CD14-positive monocyte (primary cell): ENCODE results near the gene NUDT22. TPM values are rescaled to one million over a fixed set of nuclear protein-coding genes. Genes with fewer than 3 reads are reported as not detected.

Experiments used
- DNase-seq, 3 donors: peaks; one replicate each; pipeline ENCODE4 v3.0.0-alpha.2; 2011 to 2022
- H2AFZ ChIP-seq: 2 replicates; pipeline ENCODE4 v1.6.0; 2012; ENCODE audit warnings: mild to moderate bottlenecking, low read depth, low read length, inconsistent platforms; ENCODE audit not compliant: insufficient read depth, poor library complexity, severe bottlenecking
- H3K27ac ChIP-seq, 2 donors: 1 replicate in 1 of 2; 2 replicates in 1 of 2; pipeline ENCODE4 v1.5.1; 2012 to 2013; ENCODE audit warnings: low read length in 2 of 2, control low read depth in 1 of 2, inconsistent platforms in 1 of 2, low read depth in 1 of 2, mild to moderate bottlenecking in 1 of 2
- H3K27me3 ChIP-seq, 2 donors: one replicate each; pipeline versions ENCODE4 v1.6.0 to v1.6.1; 2011 to 2013; ENCODE audit warnings: low read length in 2 of 2; ENCODE audit not compliant: control insufficient read depth in 2 of 2, insufficient read depth in 2 of 2
- H3K36me3 ChIP-seq, 2 donors: replicated peaks in 1 of 2; 1 replicate in 1 of 2; 2 replicates in 1 of 2; pipeline versions ENCODE4 v1.5.1 to v1.6.1; 2012 to 2013; ENCODE audit warnings: low read length in 2 of 2, control low read depth in 1 of 2, inconsistent platforms in 1 of 2, mild to moderate bottlenecking in 1 of 2; ENCODE audit not compliant: insufficient read depth in 2 of 2, control insufficient read depth in 1 of 2
- H3K4me1 ChIP-seq, 2 donors: 1 replicate in 1 of 2; 2 replicates in 1 of 2; pipeline versions ENCODE4 v1.5.1 to v1.6.1; 2012 to 2013; ENCODE audit warnings: low read length in 2 of 2, control low read depth in 1 of 2, inconsistent platforms in 1 of 2, mild to moderate bottlenecking in 1 of 2, moderate library complexity in 1 of 2; ENCODE audit not compliant: insufficient read depth in 2 of 2, control insufficient read depth in 1 of 2
- H3K4me2 ChIP-seq: replicated peaks from 2 replicates; pipeline ENCODE3; 2012; ENCODE audit warnings: low read length, moderate library complexity, mild to moderate bottlenecking; ENCODE audit not compliant: poor library complexity, severe bottlenecking; ENCODE audit errors: extremely low read depth
- H3K4me3 ChIP-seq, 3 experiments: fragments of 200-600 bp in 1 of 3; sonication (generic) in 1 of 3; replicated peaks in 1 of 3; 1 replicate in 2 of 3; 2 replicates in 1 of 3; pipeline ENCODE4 v1.5.1; 2011 to 2013; ENCODE audit warnings: low read length in 3 of 3, mild to moderate bottlenecking in 3 of 3, control low read depth in 2 of 3, low read depth in 2 of 3, inconsistent platforms in 1 of 3, moderate library complexity in 1 of 3
- H3K79me2 ChIP-seq: 2 replicates; pipeline ENCODE4 v1.6.0; 2012; ENCODE audit warnings: mild to moderate bottlenecking, control low read depth, inconsistent platforms, low read length, moderate library complexity; ENCODE audit not compliant: insufficient read depth
- H3K9ac ChIP-seq: 2 replicates; pipeline ENCODE4 v1.6.0; 2017; ENCODE audit warnings: low read length, mild to moderate bottlenecking; ENCODE audit not compliant: insufficient read depth, poor library complexity, severe bottlenecking
- H3K9me3 ChIP-seq, 2 donors: replicated peaks in 1 of 2; 1 replicate in 1 of 2; 2 replicates in 1 of 2; pipeline versions ENCODE4 v1.5.1 to v1.6.1; 2012 to 2013; ENCODE audit warnings: low read length in 2 of 2, control low read depth in 1 of 2; ENCODE audit not compliant: control insufficient read depth in 1 of 2, insufficient read depth in 1 of 2
- H4K20me1 ChIP-seq: 2 replicates; pipeline ENCODE4 v1.6.0; 2012; ENCODE audit warnings: mild to moderate bottlenecking, low read length, control low read depth, moderate library complexity; ENCODE audit not compliant: insufficient read depth
- H3K27ac Mint-ChIP-seq, 7 donors: one replicate each; pipeline ENCODE4 v1.8.0; 2020; ENCODE audit warnings: mild to moderate bottlenecking in 7 of 7, mixed read lengths in 7 of 7, moderate library complexity in 6 of 7, inconsistent platforms in 2 of 7
- H3K27me3 Mint-ChIP-seq, 3 donors: one replicate each; pipeline ENCODE4 v1.8.0; 2021 to 2022; ENCODE audit warnings: low read depth in 3 of 3, mild to moderate bottlenecking in 3 of 3, mixed read lengths in 3 of 3, moderate library complexity in 3 of 3, inconsistent platforms in 1 of 3
- H3K36me3 Mint-ChIP-seq, 2 donors: one replicate each; pipeline ENCODE4 v1.8.0; 2020; ENCODE audit warnings: mixed read lengths in 2 of 2, inconsistent platforms in 1 of 2, mild to moderate bottlenecking in 1 of 2
- H3K4me1 Mint-ChIP-seq: one replicate; pipeline ENCODE4 v1.8.0; 2020; ENCODE audit warnings: mild to moderate bottlenecking, mixed read lengths
- H3K4me3 Mint-ChIP-seq, 2 donors: one replicate each; pipeline ENCODE4 v1.8.0; 2020; ENCODE audit warnings: mild to moderate bottlenecking in 2 of 2, mixed read lengths in 2 of 2, moderate library complexity in 1 of 2
- H3K9me3 Mint-ChIP-seq, 7 donors: one replicate each; pipeline ENCODE4 v1.8.0; 2020 to 2022; ENCODE audit warnings: mixed read lengths in 7 of 7, mild to moderate bottlenecking in 6 of 7, moderate library complexity in 6 of 7, inconsistent platforms in 2 of 7
- WGBS: methylation state at CpG from one replicate; pipeline ENCODE4 v1.1.5; 2013; ENCODE audit warnings: missing lambda C conversion rate; ENCODE audit not compliant: insufficient coverage; 5-methylcytosine and 5-hydroxymethylcytosine counted together
- intact Hi-C, 2 donors: fragments of 100-400 bp; cut with micrococcal nuclease; formaldehyde crosslinking; loops; one replicate each; pipeline versions ENCODE4 v1.15.0 to v1.15.1; 2023
- polyA plus RNA-seq, 3 donors: library from polyadenylated mRNA; depleted of rRNA in 1 of 3; unstranded in 2 of 3; stranded (reverse) in 1 of 3; fragments of 300-500 nt in 2 of 3; fragments of >200 nt in 1 of 3; fragmentation: Illumina TruSeq in 2 of 3; gene quantifications; 1 replicate in 2 of 3; 2 replicates in 1 of 3; pipeline ENCODE4 v1.2.3, GENCODE V29; 2012 to 2021
- TF ChIP-seq, protein P1 (sequence below): fragments of 200-600 bp; IDR thresholded peaks from one replicate; pipeline ENCODE4 v1.8.0; 2022; ENCODE audit warnings: antibody characterized with exemption, mild to moderate bottlenecking

NUDT22 gene
- polyA plus RNA-seq, 3 donors = 47.9 to 86.1 (median 56.1) TPM

DNA sequence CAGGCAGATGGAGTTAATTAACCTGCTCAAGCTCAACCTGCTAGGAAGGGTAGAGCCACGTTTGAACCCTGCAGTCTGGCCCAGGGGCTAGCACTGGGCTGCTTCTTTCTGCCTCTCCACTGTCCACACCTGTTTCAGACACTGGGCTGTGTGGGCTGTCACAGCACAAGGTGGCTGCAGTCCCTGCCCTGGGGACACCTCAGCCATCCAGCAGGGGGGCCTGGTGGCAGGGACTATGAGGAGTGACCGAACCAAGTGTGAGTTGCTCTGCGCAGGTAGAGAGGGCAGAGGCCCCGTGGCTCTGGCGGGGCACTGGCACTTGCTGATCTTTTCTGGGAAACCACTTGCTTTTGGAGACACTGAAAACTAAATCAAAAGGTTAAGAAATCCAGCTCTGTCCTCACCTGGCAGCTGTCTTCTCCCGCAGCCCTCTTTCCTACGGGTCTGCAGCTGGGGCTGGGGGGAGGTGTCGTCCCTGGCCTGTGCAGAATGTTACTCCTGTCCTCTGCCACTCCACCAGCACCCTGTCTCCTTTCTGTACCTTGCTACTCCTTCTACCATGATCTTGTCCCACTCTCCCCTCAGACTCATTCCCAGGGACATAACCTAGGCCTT, 52.6 kb downstream of the NUDT22 start:
- H3K4me2 ChIP-seq = no peak overlapping the region
- H3K27ac ChIP-seq = no peak overlapping the region
- H3K9me3 ChIP-seq = no peaks in the 10 kb centered on the region
- no peak overlapping the region for H3K4me3 ChIP-seq
- H3K36me3 Mint-ChIP-seq = peaks cover 27 to 43% of the 10 kb centered on the region in 2 donors
- H3K79me2 ChIP-seq = no peaks in the 10 kb centered on the region
- H3K4me1 ChIP-seq = peaks cover 3 to 6% of the 10 kb centered on the region in 2 donors
- 98% methylated on average over 7 of the region's 8 CpGs for WGBS
- no peaks in the 10 kb centered on the region for H4K20me1 ChIP-seq
- H3K27me3 Mint-ChIP-seq = peaks cover 0 to 1% (median 0%) of the 10 kb centered on the region in 3 donors
- intact Hi-C loops = no loop called here
- no peaks in the 10 kb centered on the region for H3K27me3 ChIP-seq
- no peak overlapping the region for H3K4me3 Mint-ChIP-seq
- peaks cover 4 to 25% of the 10 kb centered on the region in 2 donors for H3K36me3 ChIP-seq
- H3K4me1 Mint-ChIP-seq = peaks cover 10% of the 10 kb centered on the region
- DNase-seq = no peak
- no peak overlapping the region for H3K9ac ChIP-seq
- peak overlapping the region in 1 of 7 donors; percentile 39 for H3K27ac Mint-ChIP-seq
- no peak overlapping the region for H2AFZ ChIP-seq
- TF ChIP-seq, protein P1, sequence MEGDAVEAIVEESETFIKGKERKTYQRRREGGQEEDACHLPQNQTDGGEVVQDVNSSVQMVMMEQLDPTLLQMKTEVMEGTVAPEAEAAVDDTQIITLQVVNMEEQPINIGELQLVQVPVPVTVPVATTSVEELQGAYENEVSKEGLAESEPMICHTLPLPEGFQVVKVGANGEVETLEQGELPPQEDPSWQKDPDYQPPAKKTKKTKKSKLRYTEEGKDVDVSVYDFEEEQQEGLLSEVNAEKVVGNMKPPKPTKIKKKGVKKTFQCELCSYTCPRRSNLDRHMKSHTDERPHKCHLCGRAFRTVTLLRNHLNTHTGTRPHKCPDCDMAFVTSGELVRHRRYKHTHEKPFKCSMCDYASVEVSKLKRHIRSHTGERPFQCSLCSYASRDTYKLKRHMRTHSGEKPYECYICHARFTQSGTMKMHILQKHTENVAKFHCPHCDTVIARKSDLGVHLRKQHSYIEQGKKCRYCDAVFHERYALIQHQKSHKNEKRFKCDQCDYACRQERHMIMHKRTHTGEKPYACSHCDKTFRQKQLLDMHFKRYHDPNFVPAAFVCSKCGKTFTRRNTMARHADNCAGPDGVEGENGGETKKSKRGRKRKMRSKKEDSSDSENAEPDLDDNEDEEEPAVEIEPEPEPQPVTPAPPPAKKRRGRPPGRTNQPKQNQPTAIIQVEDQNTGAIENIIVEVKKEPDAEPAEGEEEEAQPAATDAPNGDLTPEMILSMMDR = no peak
- no peaks in the 10 kb centered on the region for H3K9me3 Mint-ChIP-seq

Other genes with a start within 250 kb of the NUDT22 start
- gene OTUB1, start 239.8 kb upstream of the NUDT22 start, polyA plus RNA-seq = 100 to 1,000 TPM; 131 to 170 (median 140) TPM
- gene FLRT1, start 190.3 kb upstream of the NUDT22 start, polyA plus RNA-seq = not detected
- 1 to 10 TPM; 1.5 to 2.4 (median 2.2) TPM for gene MACROD1, start 60.2 kb upstream of the NUDT22 start, polyA plus RNA-seq
- 10 to 100 TPM; 44.5 to 52.0 (median 51.1) TPM for gene STIP1, start 40.1 kb upstream of the NUDT22 start, polyA plus RNA-seq
- gene FERMT3, start 19.6 kb upstream of the NUDT22 start, polyA plus RNA-seq = 100 to 1,000 TPM; 289 to 421 (median 310) TPM
- gene TRPT1, start 88 bp upstream of the NUDT22 start, polyA plus RNA-seq = 10 to 100 TPM; 24.8 to 34.6 (median 31.6) TPM
- gene DNAJC4, start 4.3 kb downstream of the NUDT22 start, polyA plus RNA-seq = 10 to 100 TPM; 25.5 to 78.9 (median 32.5) TPM
- gene VEGFB, start 8.3 kb downstream of the NUDT22 start, polyA plus RNA-seq = 1 to 10 TPM in 1 of 3 donors, under 1 TPM in 1, not detected in 1; 0.40 to 5.6 TPM
- gene FKBP2, start 14.8 kb downstream of the NUDT22 start, polyA plus RNA-seq = 10 to 100 TPM; 38.9 to 80.7 (median 71.1) TPM
- gene PPP1R14B, start 20.7 kb downstream of the NUDT22 start, polyA plus RNA-seq = 10 to 100 TPM; 11.7 to 40.7 (median 34.2) TPM
- 10 to 100 TPM in 1 of 3 donors, 1 to 10 TPM in 2; 1.1 to 17.8 (median 1.4) TPM for gene PLCB3, start 25.3 kb downstream of the NUDT22 start, polyA plus RNA-seq
- gene BAD, start 58.4 kb downstream of the NUDT22 start, polyA plus RNA-seq = 10 to 100 TPM; 21.1 to 63.2 (median 48.7) TPM
- 10 to 100 TPM in 1 of 3 donors, 1 to 10 TPM in 2; 7.8 to 21.0 (median 9.3) TPM for gene GPR137, start 59.6 kb downstream of the NUDT22 start, polyA plus RNA-seq
- gene KCNK4, start 65.0 kb downstream of the NUDT22 start, polyA plus RNA-seq = not detected
- not detected for gene CATSPERZ, start 74.1 kb downstream of the NUDT22 start, polyA plus RNA-seq
- gene ESRRA, start 79.2 kb downstream of the NUDT22 start, polyA plus RNA-seq = 10 to 100 TPM; 15.3 to 45.7 (median 18.3) TPM
- 100 to 1,000 TPM; 162 to 298 (median 254) TPM for gene TRMT112, start 91.3 kb downstream of the NUDT22 start, polyA plus RNA-seq
- 100 to 1,000 TPM; 136 to 318 (median 286) TPM for gene PRDX5, start 91.8 kb downstream of the NUDT22 start, polyA plus RNA-seq
- gene CCDC88B, start 113.9 kb downstream of the NUDT22 start, polyA plus RNA-seq = 100 to 1,000 TPM in 1 of 3 donors, 10 to 100 TPM in 1, 1 to 10 TPM in 1; 8.2 to 215 (median 18.9) TPM
- 100 to 1,000 TPM in 1 of 3 donors, 10 to 100 TPM in 2; 16.2 to 110 (median 24.5) TPM for gene RPS6KA4, start 132.9 kb downstream of the NUDT22 start, polyA plus RNA-seq